Suprapubic skin (tissue), 4 donors: ENCODE data around the gene TNIP3. TPM values are rescaled to one million over a fixed set of nuclear protein-coding genes. Genes with fewer than 3 reads are reported as not detected.
"Not testable (repeated sequence)": the region's sequence is repeated elsewhere in the genome, so short reads cannot be mapped to it uniquely, and the experiment has no call there.

Experiments
- DNase-seq, 2 donors: peaks; one replicate each; pipeline ENCODE4 v3.0.0-alpha.2; 2019; ENCODE audit warnings: low spot score in 2 of 2
- H3K27ac ChIP-seq: fragments of 200-600 bp; sonication (generic); one replicate; pipeline ENCODE4 v1.5.1; 2019
- H3K27me3 ChIP-seq: fragments of 200-600 bp; sonication (generic); one replicate; pipeline ENCODE4 v1.5.1; 2019
- H3K36me3 ChIP-seq: fragments of 200-600 bp; sonication (generic); one replicate; pipeline ENCODE4 v1.5.1; 2019
- H3K4me1 ChIP-seq: fragments of 200-600 bp; sonication (generic); one replicate; pipeline ENCODE4 v1.5.1; 2019
- H3K4me3 ChIP-seq: fragments of 200-600 bp; sonication (generic); one replicate; pipeline ENCODE4 v1.5.1; 2019; ENCODE audit warnings: mild to moderate bottlenecking
- H3K9me3 ChIP-seq: fragments of 200-600 bp; sonication (generic); one replicate; pipeline ENCODE4 v1.5.1; 2019
- EP300 ChIP-seq: sonication (generic); formaldehyde crosslinking; IDR thresholded peaks from one replicate; pipeline ENCODE4 v1.6.1; 2017; ENCODE audit warnings: antibody characterized with exemption
- POLR2A ChIP-seq, 2 donors: fragments of 450-650 bp; IDR thresholded peaks; one replicate each; pipeline ENCODE4 v1.6.1; 2017; ENCODE audit warnings: antibody characterized with exemption in 2 of 2, mild to moderate bottlenecking in 2 of 2, moderate library complexity in 2 of 2
- POLR2AphosphoS5 ChIP-seq, 3 donors: sonication (generic); formaldehyde crosslinking; IDR thresholded peaks; one replicate each; pipeline ENCODE4 v1.6.1; 2017; ENCODE audit warnings: antibody characterized with exemption in 3 of 3
- WGBS: methylation state at CpG from one replicate; pipeline ENCODE4 v1.1.5; 2018; 5-methylcytosine and 5-hydroxymethylcytosine counted together
- total RNA-seq, 4 donors: library from RNA; depleted of rRNA; stranded (reverse); fragments of >200 nt; gene quantifications; one replicate each; pipeline ENCODE4 v1.1.0, GENCODE V29; 2016
- TF ChIP-seq, protein P1 (sequence below), 2 donors: fragments of 200-600 bp in 1 of 2; fragments of 450-650 bp in 1 of 2; sonication (generic) in 1 of 2; IDR thresholded peaks; one replicate each; pipeline ENCODE4 v1.5.1; 2016 to 2019; ENCODE audit warnings: antibody characterized with exemption in 2 of 2, mild to moderate bottlenecking in 1 of 2, moderate library complexity in 1 of 2

The TNIP3 gene
- total RNA-seq, 4 donors from 2014 or later, result not detected

DNA sequence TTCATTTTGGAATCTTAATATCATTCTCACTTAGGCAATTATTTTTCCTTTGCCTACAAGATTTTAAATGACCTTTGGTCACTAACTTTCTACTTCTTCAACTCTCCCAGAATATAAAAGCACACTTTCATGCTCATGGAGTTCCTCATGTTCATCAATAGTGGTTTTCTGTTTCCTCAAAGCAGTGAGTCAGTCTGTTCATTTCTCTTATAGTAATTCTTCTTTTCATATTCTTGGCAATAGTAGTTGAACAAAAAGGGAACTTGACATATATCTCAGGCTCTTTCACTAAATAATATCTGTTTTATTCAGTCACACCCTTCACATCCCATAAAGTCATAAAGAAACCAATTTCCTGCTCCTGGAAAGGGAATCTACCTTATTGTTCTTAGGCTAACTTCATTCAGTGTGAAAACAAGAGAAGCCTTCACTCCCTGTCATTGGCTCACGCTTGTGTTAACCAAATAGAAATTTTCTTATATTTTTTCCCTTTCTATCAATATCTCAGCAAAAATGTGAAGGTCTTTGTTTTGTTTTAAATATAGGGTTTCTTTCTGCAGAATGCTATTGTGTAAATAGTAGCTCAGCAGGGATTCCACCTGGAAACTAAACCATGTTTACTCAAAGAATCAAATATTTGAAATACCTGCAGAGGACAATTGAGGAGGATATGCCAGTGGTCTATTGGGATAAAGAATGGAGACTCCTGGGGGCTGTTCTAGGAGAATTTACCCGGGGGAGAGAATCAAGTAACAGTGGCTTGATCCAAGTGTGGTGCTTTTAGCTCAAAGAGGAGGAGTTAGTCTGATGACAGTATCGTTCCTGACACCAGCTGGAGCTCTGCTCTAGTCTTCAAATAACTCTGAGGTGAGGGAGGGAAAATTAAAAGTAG, 13.4 kb upstream of the TNIP3 start:
- H3K27me3 ChIP-seq, result no peaks in the 10 kb centered on the region
- H3K4me1 ChIP-seq, result no peaks in the 10 kb centered on the region
- DNase-seq, result no peak
- H3K9me3 ChIP-seq, result no peaks in the 10 kb centered on the region
- no peak overlapping the region for H3K27ac ChIP-seq
- TF ChIP-seq POLR2AphosphoS5 (IDR thresholded peaks at IDR 0.05) (no peak), POLR2A (IDR thresholded peaks at IDR 0.05) (no peak), EP300 (no peak)
- TF ChIP-seq, protein P1, sequence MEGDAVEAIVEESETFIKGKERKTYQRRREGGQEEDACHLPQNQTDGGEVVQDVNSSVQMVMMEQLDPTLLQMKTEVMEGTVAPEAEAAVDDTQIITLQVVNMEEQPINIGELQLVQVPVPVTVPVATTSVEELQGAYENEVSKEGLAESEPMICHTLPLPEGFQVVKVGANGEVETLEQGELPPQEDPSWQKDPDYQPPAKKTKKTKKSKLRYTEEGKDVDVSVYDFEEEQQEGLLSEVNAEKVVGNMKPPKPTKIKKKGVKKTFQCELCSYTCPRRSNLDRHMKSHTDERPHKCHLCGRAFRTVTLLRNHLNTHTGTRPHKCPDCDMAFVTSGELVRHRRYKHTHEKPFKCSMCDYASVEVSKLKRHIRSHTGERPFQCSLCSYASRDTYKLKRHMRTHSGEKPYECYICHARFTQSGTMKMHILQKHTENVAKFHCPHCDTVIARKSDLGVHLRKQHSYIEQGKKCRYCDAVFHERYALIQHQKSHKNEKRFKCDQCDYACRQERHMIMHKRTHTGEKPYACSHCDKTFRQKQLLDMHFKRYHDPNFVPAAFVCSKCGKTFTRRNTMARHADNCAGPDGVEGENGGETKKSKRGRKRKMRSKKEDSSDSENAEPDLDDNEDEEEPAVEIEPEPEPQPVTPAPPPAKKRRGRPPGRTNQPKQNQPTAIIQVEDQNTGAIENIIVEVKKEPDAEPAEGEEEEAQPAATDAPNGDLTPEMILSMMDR (IDR thresholded peaks at IDR 0.05), result no peak
- H3K4me3 ChIP-seq, result no peak overlapping the region
- H3K36me3 ChIP-seq, result no peaks in the 10 kb centered on the region
- 48% methylated on average over 3 of the region's 3 CpGs for WGBS

GRCh38 chr4:121176082-121176934, 12.2 kb upstream of the TNIP3 start:
- no peak for DNase-seq
- Histone ChIP-seq H3K27ac (no peak overlapping the region), H3K4me3 (no peak overlapping the region), H3K27me3 (no peaks in the 10 kb centered on the region), H3K9me3 (no peaks in the 10 kb centered on the region), H3K36me3 (no peaks in the 10 kb centered on the region), H3K4me1 (no peaks in the 10 kb centered on the region)
- TF ChIP-seq POLR2A (IDR thresholded peaks at IDR 0.05) (no peak), POLR2AphosphoS5 (IDR thresholded peaks at IDR 0.05) (no peak), EP300 (no peak)
- TF ChIP-seq, protein P1 (IDR thresholded peaks at IDR 0.05), result no peak
- WGBS, result 55% methylated on average over 3 of the region's 3 CpGs

DNA sequence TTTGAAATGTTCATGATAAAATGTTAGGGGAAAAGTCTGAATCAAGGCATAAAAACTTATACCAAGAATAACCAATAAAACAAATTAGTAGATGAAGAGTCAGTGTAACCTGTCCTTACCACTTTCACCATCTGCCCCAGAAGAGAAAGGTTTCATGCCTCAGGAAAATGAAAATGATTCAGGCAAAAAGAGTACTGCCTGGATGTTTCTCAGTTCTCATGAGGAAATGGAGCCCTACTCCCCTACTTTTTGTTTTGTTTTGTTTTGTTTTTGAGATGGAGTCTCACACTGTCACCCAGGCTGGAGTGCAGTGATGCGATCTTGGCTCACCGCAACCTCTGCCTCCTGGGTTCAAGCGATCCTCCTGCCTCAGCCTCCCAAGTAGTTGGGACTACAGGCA, 7.4 kb upstream of the TNIP3 start:
- not testable (repeated sequence) for DNase-seq, H3K36me3 ChIP-seq, H3K4me1 ChIP-seq, H3K27me3 ChIP-seq, H3K9me3 ChIP-seq, H3K4me3 ChIP-seq, H3K27ac ChIP-seq
- WGBS, result 97% methylated on average over 3 of the region's 3 CpGs

GRCh38 chr4:121168446-121169281, 4.5 kb upstream of the TNIP3 start:
- Histone ChIP-seq H3K36me3 (no peaks in the 10 kb centered on the region), H3K27me3 (no peaks in the 10 kb centered on the region), H3K4me3 (no peak overlapping the region), H3K4me1 (no peaks in the 10 kb centered on the region), H3K9me3 (no peaks in the 10 kb centered on the region), H3K27ac (no peak overlapping the region)
- TF ChIP-seq POLR2A (IDR thresholded peaks at IDR 0.05), result no peak
- TF ChIP-seq EP300, result no peak
- TF ChIP-seq, protein P1 (IDR thresholded peaks at IDR 0.05), result no peak
- no peak for TF ChIP-seq POLR2AphosphoS5 (IDR thresholded peaks at IDR 0.05)
- WGBS, result 81% methylated on average over 6 of the region's 6 CpGs
- no peak for DNase-seq

DNA sequence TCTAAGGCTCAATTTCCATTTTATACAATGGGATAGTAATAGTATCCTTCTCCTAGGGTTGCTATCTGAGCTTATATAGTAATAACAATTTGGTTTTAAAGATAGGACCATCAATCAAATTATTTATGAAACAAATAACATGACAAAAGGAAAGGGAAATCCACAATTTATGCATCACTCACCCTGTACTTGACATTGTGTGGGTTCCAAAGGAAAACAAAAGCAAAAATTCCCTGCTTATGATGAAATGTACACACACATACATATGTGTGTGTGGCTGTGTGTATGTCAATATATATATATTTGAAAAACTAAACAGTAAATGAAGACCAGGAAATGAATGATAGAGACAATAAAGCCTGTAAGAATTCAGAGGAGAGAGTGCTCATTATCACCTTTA, 2.9 kb upstream of the TNIP3 start:
- no peaks in the 10 kb centered on the region for H3K9me3 ChIP-seq
- H3K36me3 ChIP-seq, result no peaks in the 10 kb centered on the region
- H3K4me1 ChIP-seq, result no peaks in the 10 kb centered on the region
- no peak for DNase-seq
- H3K4me3 ChIP-seq, result no peak overlapping the region
- TF ChIP-seq POLR2AphosphoS5 (IDR thresholded peaks at IDR 0.05), result no peak
- TF ChIP-seq POLR2A (IDR thresholded peaks at IDR 0.05), result no peak
- TF ChIP-seq, protein P1 (IDR thresholded peaks at IDR 0.05), result no peak
- no peak for TF ChIP-seq EP300
- no peaks in the 10 kb centered on the region for H3K27me3 ChIP-seq
- H3K27ac ChIP-seq, result no peak overlapping the region
